B cell (primary cell): Measurements from ENCODE around the gene CXADR. TPM values are rescaled to one million over a fixed set of nuclear protein-coding genes. Genes with fewer than 3 reads are reported as not detected.

Experiments
- ATAC-seq: fragments of 200-7000 bp; cut with Tn5 transposase; one replicate; pipeline ENCODE4 v1.10.0; 2021; ENCODE audit warnings: low read depth, mild to moderate bottlenecking, moderate number of reproducible peaks, moderate library complexity
- CTCF ChIA-PET: fragments of 350-600 bp; sonication (Branson Sonifier 250); formaldehyde crosslinking; loops from one replicate; lab custom pipeline; 2021; ENCODE audit warnings: antibody characterized with exemption, inconsistent platforms; lab: Charles Lee
- POLR2A ChIA-PET: fragments of 350-600 bp; sonication (Branson Sonifier 250); formaldehyde crosslinking; loops from one replicate; lab custom pipeline; 2021; ENCODE audit warnings: antibody characterized with exemption; lab: Charles Lee
- DNase-seq: peaks from one replicate; pipeline ENCODE4 v3.0.0; 2013
- H2AFZ ChIP-seq: 2 replicates; pipeline ENCODE4 v1.6.1; 2012; ENCODE audit warnings: mild to moderate bottlenecking, low read depth, low read length; ENCODE audit not compliant: insufficient read depth, poor library complexity, severe bottlenecking
- H3K27ac ChIP-seq, 2 donors: 1 replicate in 1 of 2; 2 replicates in 1 of 2; pipeline ENCODE4 v1.5.1; 2012 to 2013; ENCODE audit warnings: low read length in 2 of 2, mild to moderate bottlenecking in 2 of 2, moderate library complexity in 1 of 2
- H3K27me3 ChIP-seq, 4 experiments: fragments of 200-600 bp in 1 of 4; sonication (generic) in 1 of 4; replicated peaks in 1 of 4; 1 replicate in 2 of 4; 2 replicates in 2 of 4; pipeline versions ENCODE4 v1.6.1 to v1.7.0; 2013 to 2016; ENCODE audit warnings: low read length in 3 of 4, mild to moderate bottlenecking in 2 of 4, mixed read lengths in 1 of 4, moderate library complexity in 1 of 4; ENCODE audit not compliant: insufficient read depth in 4 of 4, control insufficient read depth in 3 of 4; ENCODE audit errors: control extremely low read depth in 1 of 4
- H3K36me3 ChIP-seq, 2 experiments: replicated peaks in 1 of 2; 1 replicate in 1 of 2; 2 replicates in 1 of 2; pipeline versions ENCODE4 v1.6.1 to v1.7.1; 2013; ENCODE audit warnings: low read length in 1 of 2; ENCODE audit not compliant: insufficient read depth in 2 of 2, control insufficient read depth in 1 of 2; ENCODE audit errors: control extremely low read depth in 1 of 2, extremely low read depth in 1 of 2
- H3K4me1 ChIP-seq, 2 donors: fragments of 200-600 bp in 1 of 2; sonication (generic) in 1 of 2; 1 replicate in 1 of 2; 2 replicates in 1 of 2; pipeline versions ENCODE4 v1.5.1 to v1.6.1; 2013 to 2017; ENCODE audit warnings: low read length in 2 of 2; ENCODE audit not compliant: control insufficient read depth in 2 of 2, insufficient read depth in 2 of 2
- H3K4me2 ChIP-seq: replicated peaks from 2 replicates; pipeline ENCODE3; 2012; ENCODE audit warnings: mild to moderate bottlenecking, low read depth, low read length; ENCODE audit not compliant: poor library complexity, severe bottlenecking
- H3K4me3 ChIP-seq, 5 experiments: fragments of 200-600 bp in 1 of 5; sonication (generic) in 1 of 5; 1 replicate in 3 of 5; 2 replicates in 2 of 5; pipeline versions ENCODE4 v1.5.1 to v1.7.0; 2011 to 2016; ENCODE audit warnings: low read length in 4 of 5, mild to moderate bottlenecking in 4 of 5, low read depth in 2 of 5, control low read depth in 1 of 5, moderate library complexity in 1 of 5; ENCODE audit not compliant: insufficient read depth in 1 of 5; ENCODE audit errors: control extremely low read depth in 1 of 5, extremely low read depth in 1 of 5
- H3K79me2 ChIP-seq: fragments of 200-600 bp; sonication (generic); one replicate; pipeline ENCODE4 v1.6.0; 2016; ENCODE audit warnings: low read length; ENCODE audit not compliant: control insufficient read depth, insufficient read depth
- H3K9ac ChIP-seq: fragments of 200-600 bp; sonication (generic); 2 replicates; pipeline ENCODE4 v1.6.1; 2017; ENCODE audit warnings: mild to moderate bottlenecking, low read length, moderate library complexity
- H3K9me3 ChIP-seq, 3 donors: one replicate each; pipeline versions ENCODE4 v1.6.1 to v1.7.1; 2013; ENCODE audit warnings: low read length in 2 of 3; ENCODE audit not compliant: control insufficient read depth in 2 of 3, insufficient read depth in 1 of 3; ENCODE audit errors: control extremely low read depth in 1 of 3
- H4K20me1 ChIP-seq: 2 replicates; pipeline ENCODE4 v1.6.0; 2012; ENCODE audit warnings: mild to moderate bottlenecking, low read length; ENCODE audit not compliant: insufficient read depth, control insufficient read depth, poor library complexity, severe bottlenecking
- H3K27ac Mint-ChIP-seq: one replicate; pipeline ENCODE4 v1.8.0; 2021; ENCODE audit warnings: mixed read lengths
- H3K27me3 Mint-ChIP-seq: one replicate; pipeline ENCODE4 v1.8.0; 2021; ENCODE audit warnings: mixed read lengths
- H3K4me1 Mint-ChIP-seq: one replicate; pipeline ENCODE4 v1.8.0; 2021; ENCODE audit warnings: mixed read lengths
- H3K4me3 Mint-ChIP-seq: one replicate; pipeline ENCODE4 v1.8.0; 2021; ENCODE audit warnings: mixed read lengths
- H3K9me3 Mint-ChIP-seq: one replicate; pipeline ENCODE4 v1.8.0; 2022; ENCODE audit warnings: mixed read lengths; ENCODE audit not compliant: insufficient read depth
- EZH2 ChIP-seq: IDR thresholded peaks from 2 replicates; pipeline ENCODE4 v1.6.1; 2012; ENCODE audit warnings: borderline replicate concordance, low read depth, mild to moderate bottlenecking, moderate library complexity, low read length; ENCODE audit not compliant: insufficient read depth, poor library complexity, severe bottlenecking
- WGBS: methylation state at CpG from one replicate; pipeline ENCODE4 v1.1.5; 2013; ENCODE audit warnings: missing lambda C conversion rate; ENCODE audit not compliant: insufficient coverage; 5-methylcytosine and 5-hydroxymethylcytosine counted together
- intact Hi-C: fragments of 100-400 bp; cut with micrococcal nuclease; formaldehyde crosslinking; loops from one replicate; pipeline ENCODE4 v1.10.0; 2022
- polyA plus RNA-seq: library from polyadenylated mRNA; depleted of rRNA; stranded (reverse); fragments of >200 nt; gene quantifications from 2 replicates; pipeline ENCODE4 v1.2.3, GENCODE V29; 2012
- total RNA-seq, 2 donors: library from RNA; stranded (reverse); fragments of 120-200 nt in 1 of 2; gene quantifications; 1 replicate in 1 of 2; 2 replicates in 1 of 2; pipeline versions ENCODE4 v1.2.3 to v1.2.4, GENCODE V29; 2013 to 2022
- TF ChIP-seq, protein P1 (sequence below): fragments of 200-600 bp; IDR thresholded peaks from one replicate; pipeline ENCODE4 v1.8.0; 2022; ENCODE audit warnings: antibody characterized with exemption, mild to moderate bottlenecking

CXADR gene
- total and polyA plus RNA-seq, 2 donors (not counting 1 experiment from before 2014, with no cell fraction given), result not detected

GRCh38 chr21:17622018-17622417 lies 109.2 kb downstream of the CXADR start:
- no peak overlapping the region for H3K27ac ChIP-seq
- 80% methylated on average over 1 of the region's 2 CpGs for WGBS
- no peak overlapping the region for H2AFZ ChIP-seq
- no peak overlapping the region for H3K4me3 ChIP-seq
- H3K4me3 Mint-ChIP-seq, result no peak overlapping the region
- no peaks in the 10 kb centered on the region for H4K20me1 ChIP-seq
- H3K27me3 ChIP-seq, result peaks cover 0 to 10% (median 0%) of the 10 kb centered on the region in 4 experiments
- H3K4me1 Mint-ChIP-seq, result no peaks in the 10 kb centered on the region
- H3K4me2 ChIP-seq, result no peak overlapping the region
- POLR2A ChIA-PET, result no interaction called here
- no peak overlapping the region for H3K9ac ChIP-seq
- intact Hi-C loops, result no loop called here
- no peaks in the 10 kb centered on the region for H3K36me3 ChIP-seq
- H3K9me3 ChIP-seq, result no peaks in the 10 kb centered on the region
- no peaks in the 10 kb centered on the region for H3K79me2 ChIP-seq
- H3K9me3 Mint-ChIP-seq, result no peaks in the 10 kb centered on the region
- DNase-seq (no peak), ATAC-seq (no peak)
- CTCF ChIA-PET, result no interaction called here
- H3K27me3 Mint-ChIP-seq, result peaks cover 30% of the 10 kb centered on the region
- no peaks in the 10 kb centered on the region for H3K4me1 ChIP-seq
- no peak overlapping the region for H3K27ac Mint-ChIP-seq
- TF ChIP-seq, protein P1, sequence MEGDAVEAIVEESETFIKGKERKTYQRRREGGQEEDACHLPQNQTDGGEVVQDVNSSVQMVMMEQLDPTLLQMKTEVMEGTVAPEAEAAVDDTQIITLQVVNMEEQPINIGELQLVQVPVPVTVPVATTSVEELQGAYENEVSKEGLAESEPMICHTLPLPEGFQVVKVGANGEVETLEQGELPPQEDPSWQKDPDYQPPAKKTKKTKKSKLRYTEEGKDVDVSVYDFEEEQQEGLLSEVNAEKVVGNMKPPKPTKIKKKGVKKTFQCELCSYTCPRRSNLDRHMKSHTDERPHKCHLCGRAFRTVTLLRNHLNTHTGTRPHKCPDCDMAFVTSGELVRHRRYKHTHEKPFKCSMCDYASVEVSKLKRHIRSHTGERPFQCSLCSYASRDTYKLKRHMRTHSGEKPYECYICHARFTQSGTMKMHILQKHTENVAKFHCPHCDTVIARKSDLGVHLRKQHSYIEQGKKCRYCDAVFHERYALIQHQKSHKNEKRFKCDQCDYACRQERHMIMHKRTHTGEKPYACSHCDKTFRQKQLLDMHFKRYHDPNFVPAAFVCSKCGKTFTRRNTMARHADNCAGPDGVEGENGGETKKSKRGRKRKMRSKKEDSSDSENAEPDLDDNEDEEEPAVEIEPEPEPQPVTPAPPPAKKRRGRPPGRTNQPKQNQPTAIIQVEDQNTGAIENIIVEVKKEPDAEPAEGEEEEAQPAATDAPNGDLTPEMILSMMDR, result no peak
- no peak for TF ChIP-seq EZH2

GRCh38 chr21:17631195-17631594 lies 118.4 kb downstream of the CXADR start:
- ChIA-PET POLR2A (interaction anchor here (0.6 kb wide), 1 partner anchor 75 kb away, joined by 3 read pairs; no protein-coding TSS in a partner anchor), CTCF (no interaction called here)
- no peak overlapping the region for H3K4me3 Mint-ChIP-seq
- H3K79me2 ChIP-seq, result no peaks in the 10 kb centered on the region
- no peaks in the 10 kb centered on the region for H3K9me3 Mint-ChIP-seq
- no peaks in the 10 kb centered on the region for H4K20me1 ChIP-seq
- intact Hi-C loops, result no loop called here
- H3K4me1 Mint-ChIP-seq, result peaks cover 6% of the 10 kb centered on the region
- peaks cover under 1% of the 10 kb centered on the region for H3K27me3 Mint-ChIP-seq
- H2AFZ ChIP-seq, result peak overlapping the region; percentile 33
- no peak overlapping the region for H3K9ac ChIP-seq
- H3K36me3 ChIP-seq, result no peaks in the 10 kb centered on the region
- H3K9me3 ChIP-seq, result peaks cover 0 to 1% (median 0%) of the 10 kb centered on the region in 3 donors
- H3K27ac Mint-ChIP-seq, result no peak overlapping the region
- H3K4me1 ChIP-seq, result no peaks in the 10 kb centered on the region
- WGBS, result 25% methylated on average over 2 of the region's 4 CpGs
- no peak overlapping the region for H3K27ac ChIP-seq
- no peak overlapping the region for H3K4me3 ChIP-seq
- peak overlapping the region; percentile 29 for H3K4me2 ChIP-seq
- ATAC-seq, result no peak
- H3K27me3 ChIP-seq, result peaks cover 0 to 4% (median 0%) of the 10 kb centered on the region in 4 experiments
- TF ChIP-seq EZH2, result no peak
- TF ChIP-seq, protein P1, result no peak
- DNase-seq, result no peak
